GM23338 (cell line): ENCODE results near the gene SIRPB2. TPM values are rescaled to one million over a fixed set of nuclear protein-coding genes. Genes with fewer than 3 reads are reported as not detected.

ENCODE experiments used
- ATAC-seq: fragments of 200-7000 bp; cut with Tn5 transposase; 3 replicates; pipeline ENCODE4 v1.9.1; 2020
- DNase-seq: peaks from one replicate; pipeline ENCODE4 v3.0.0-alpha.2; 2015; ENCODE audit warnings: low spot score
- H2AFZ ChIP-seq: fragments of 200-600 bp; sonication (generic); 2 replicates; pipeline ENCODE4 v1.8.0; 2016; ENCODE audit warnings: antibody characterized with exemption, mild to moderate bottlenecking, moderate library complexity
- H3F3A ChIP-seq: fragments of 200-600 bp; sonication (generic); replicated peaks from 2 replicates; pipeline ENCODE4 v1.8.0; 2017; ENCODE audit warnings: antibody characterized with exemption, mixed run types, low read depth
- H3K27ac ChIP-seq: fragments of 200-600 bp; sonication (generic); 2 replicates; pipeline ENCODE4 v1.6.1; 2016; ENCODE audit warnings: low read depth
- H3K27me3 ChIP-seq: fragments of 200-600 bp; sonication (generic); 2 replicates; pipeline ENCODE4 v1.8.0; 2016; ENCODE audit warnings: mild to moderate bottlenecking, mixed run types, moderate library complexity; ENCODE audit not compliant: insufficient read depth
- H3K36me3 ChIP-seq: fragments of 200-600 bp; sonication (generic); 2 replicates; pipeline ENCODE4 v1.8.0; 2016; ENCODE audit warnings: mild to moderate bottlenecking; ENCODE audit not compliant: insufficient read depth
- H3K4me1 ChIP-seq: fragments of 200-600 bp; sonication (generic); 2 replicates; pipeline ENCODE4 v1.8.0; 2016; ENCODE audit warnings: mild to moderate bottlenecking, moderate library complexity; ENCODE audit not compliant: insufficient read depth
- H3K4me2 ChIP-seq: fragments of 200-600 bp; sonication (generic); 2 replicates; pipeline ENCODE4 v1.7.1; 2017; ENCODE audit warnings: mixed run types
- H3K4me3 ChIP-seq: fragments of 200-600 bp; sonication (generic); 2 replicates; pipeline ENCODE4 v1.6.1; 2016; ENCODE audit warnings: mixed run types
- H3K79me2 ChIP-seq: fragments of 200-600 bp; sonication (generic); replicated peaks from 2 replicates; pipeline ENCODE4 v1.8.0; 2017; ENCODE audit warnings: mild to moderate bottlenecking; ENCODE audit not compliant: insufficient read depth
- H3K9me2 ChIP-seq: fragments of 200-600 bp; sonication (generic); 2 replicates; pipeline ENCODE4 v1.8.0; 2017; ENCODE audit not compliant: insufficient read depth
- H4K20me1 ChIP-seq: fragments of 200-600 bp; sonication (generic); replicated peaks from 2 replicates; pipeline ENCODE4 v1.8.0; 2017; ENCODE audit warnings: mild to moderate bottlenecking; ENCODE audit not compliant: insufficient read depth
- H3K27ac Mint-ChIP-seq: 2 replicates; pipeline ENCODE4 v1.8.0; 2020; ENCODE audit warnings: inconsistent platforms, mild to moderate bottlenecking, moderate library complexity, mixed read lengths
- H3K27me3 Mint-ChIP-seq: 3 replicates; pipeline ENCODE4 v1.8.0; 2022; ENCODE audit warnings: low read depth, mild to moderate bottlenecking, moderate library complexity, mixed read lengths, inconsistent platforms; ENCODE audit not compliant: insufficient read depth, poor library complexity
- H3K36me3 Mint-ChIP-seq: 3 replicates; pipeline ENCODE4 v1.8.0; 2021; ENCODE audit warnings: low read depth, mild to moderate bottlenecking, inconsistent platforms, moderate library complexity, mixed read lengths
- H3K4me1 Mint-ChIP-seq: 3 replicates; pipeline ENCODE4 v1.8.0; 2020; ENCODE audit warnings: mild to moderate bottlenecking, inconsistent platforms, mixed read lengths
- H3K4me3 Mint-ChIP-seq: 3 replicates; pipeline ENCODE4 v1.8.0; 2021; ENCODE audit warnings: moderate library complexity, mild to moderate bottlenecking, inconsistent platforms, mixed read lengths
- H3K9me3 Mint-ChIP-seq: 3 replicates; pipeline ENCODE4 v1.8.0; 2020; ENCODE audit warnings: moderate library complexity, mild to moderate bottlenecking, inconsistent platforms, mixed read lengths
- CREB1 ChIP-seq: fragments of 250-450 bp; sonication (Bioruptor Pico); IDR thresholded peaks from 2 replicates; pipeline ENCODE4 v1.5.0; 2020; ENCODE audit warnings: low read depth, mild to moderate bottlenecking, moderate library complexity
- CTCF ChIP-seq, 2 experiments: fragments of 200-600 bp in 1 of 2; sonication (generic) in 1 of 2; conservative IDR thresholded peaks; 2 replicates each; pipeline versions ENCODE4 v1.5.1 to v1.6.1; 2016 to 2017; ENCODE audit warnings: antibody characterized with exemption in 2 of 2, low read depth in 2 of 2, mild to moderate bottlenecking in 2 of 2, moderate library complexity in 1 of 2
- ETS1 ChIP-seq: IDR thresholded peaks from 2 replicates; pipeline ENCODE4 v1.6.1; 2016; ENCODE audit warnings: antibody characterized with exemption
- EZH2 ChIP-seq: fragments of 200-600 bp; sonication (generic); IDR thresholded peaks from one replicate; pipeline ENCODE4 v1.8.0; 2017; ENCODE audit warnings: antibody characterized with exemption, mild to moderate bottlenecking, low read depth; ENCODE audit not compliant: unreplicated experiment
- EZH2phosphoT487 ChIP-seq: fragments of 200-600 bp; sonication (generic); IDR thresholded peaks from one replicate; pipeline ENCODE4 v1.8.1; 2018; ENCODE audit warnings: antibody characterized with exemption; ENCODE audit not compliant: unreplicated experiment
- JUNB ChIP-seq: IDR thresholded peaks from one replicate; pipeline ENCODE4 v1.6.1; 2016; ENCODE audit warnings: antibody characterized with exemption; ENCODE audit not compliant: unreplicated experiment
- NANOG ChIP-seq: IDR thresholded peaks from 2 replicates; pipeline ENCODE4 v1.6.1; 2016; ENCODE audit warnings: antibody characterized with exemption, borderline replicate concordance
- POLR2AphosphoS5 ChIP-seq: IDR thresholded peaks from 2 replicates; pipeline ENCODE4 v1.6.1; 2016; ENCODE audit warnings: antibody characterized with exemption, low read depth
- REST ChIP-seq: IDR thresholded peaks from one replicate; pipeline ENCODE4 v1.6.1; 2018; ENCODE audit warnings: antibody characterized with exemption; ENCODE audit not compliant: unreplicated experiment
- STAT1 ChIP-seq: IDR thresholded peaks from one replicate; pipeline ENCODE4 v1.6.1; 2016; ENCODE audit warnings: antibody characterized with exemption; ENCODE audit not compliant: unreplicated experiment
- ZNF114 ChIP-seq: fragments of 250-450 bp; sonication (Bioruptor Pico); IDR thresholded peaks from 2 replicates; pipeline ENCODE4 v1.5.0; 2020; ENCODE audit warnings: mild to moderate bottlenecking, moderate library complexity
- ZNF331 ChIP-seq: fragments of 250-450 bp; sonication (Bioruptor Pico); IDR thresholded peaks from 2 replicates; pipeline ENCODE4 v1.5.0; 2020; ENCODE audit warnings: low read depth, mild to moderate bottlenecking, moderate library complexity
- ZNF462 ChIP-seq: fragments of 250-450 bp; sonication (Bioruptor Pico); IDR thresholded peaks from 2 replicates; pipeline ENCODE4 v1.5.0; 2020; ENCODE audit warnings: mild to moderate bottlenecking, moderate library complexity
- polyA plus RNA-seq: library from polyadenylated mRNA; unstranded; fragments of >200 nt; fragmentation: Nextera tagmentation; extraction: Ambion mirVana; gene quantifications from 2 replicates; pipeline ENCODE4 v1.2.1, GENCODE V29; 2016
- total RNA-seq: library from RNA; depleted of rRNA; stranded (reverse); fragments of >200 nt; shearing (Covaris generic); gene quantifications from 2 replicates; pipeline ENCODE4 v1.2.3, GENCODE V29; 2014

SIRPB2 gene
- total and polyA plus RNA-seq, 2 experiments from 2014 or later: 0.29 TPM; not detected in 1

- Histone ChIP-seq H3K4me2 (no peak overlapping the region), H3F3A (no peaks in the 10 kb centered on the region), H3K36me3 (no peaks in the 10 kb centered on the region), H3K27me3 (no peaks in the 10 kb centered on the region), H3K27ac (no peak overlapping the region), H3K4me3 (no peak overlapping the region), H3K4me1 (no peaks in the 10 kb centered on the region), H3K9me2 (no peaks in the 10 kb centered on the region), H3K79me2 (no peaks in the 10 kb centered on the region), H2AFZ (no peak overlapping the region), H4K20me1 (no peaks in the 10 kb centered on the region)
- H3K36me3 Mint-ChIP-seq: no peaks in the 10 kb centered on the region
- DNase-seq: no peak
- no peak overlapping the region for H3K4me3 Mint-ChIP-seq
- H3K27me3 Mint-ChIP-seq: peaks cover 4% of the 10 kb centered on the region
- no peak for ATAC-seq
- H3K27ac Mint-ChIP-seq: no peak overlapping the region
- no peak for TF ChIP-seq CREB1
- TF ChIP-seq REST: no peak
- TF ChIP-seq NANOG: no peak
- TF ChIP-seq STAT1: no peak
- no peak for TF ChIP-seq ETS1
- TF ChIP-seq JUNB: no peak
- no peak for TF ChIP-seq POLR2AphosphoS5
- TF ChIP-seq EZH2: no peak
- no peak for TF ChIP-seq EZH2phosphoT487
- no peak for TF ChIP-seq CTCF (conservative IDR thresholded peaks at IDR 0.05; ENCODE audit: low read depth in 2 of 2)
- TF ChIP-seq ZNF331 (CRISPR knock-in tag): no peak
- TF ChIP-seq ZNF114: no peak
- no peak for TF ChIP-seq ZNF462 (CRISPR knock-in tag)
- no peaks in the 10 kb centered on the region; the same call in 1 of the 3 replicates for H3K9me3 Mint-ChIP-seq
- H3K4me1 Mint-ChIP-seq: no peaks in the 10 kb centered on the region
Measured at GRCh38 chr20:1538655-1539054, 47.4 kb upstream of the SIRPB2 start.
